Tibial nerve (tissue), 4 donors: ENCODE measurements around the gene EMILIN2. TPM values are rescaled to one million over a fixed set of nuclear protein-coding genes. Genes with fewer than 3 reads are reported as not detected.
A peak's percentile ranks its signal among the peaks of the same experiment; 100 is the strongest.

Experiments
- DNase-seq, 2 donors: peaks; one replicate each; pipeline ENCODE4 v3.0.0-alpha.2; 2019; ENCODE audit warnings: low spot score in 2 of 2
- H3K27ac ChIP-seq, 4 donors: fragments of 200-600 bp; sonication (generic) in 3 of 4; one replicate each; pipeline ENCODE4 v1.5.1; 2017 to 2019; ENCODE audit warnings: mild to moderate bottlenecking in 1 of 4
- H3K27me3 ChIP-seq, 2 donors: fragments of 200-600 bp; sonication (generic) in 1 of 2; one replicate each; pipeline versions ENCODE4 v1.5.1 to v1.6.0; 2017 to 2019
- H3K36me3 ChIP-seq, 3 donors: fragments of 200-600 bp; sonication (generic); one replicate each; pipeline ENCODE4 v1.5.1; 2018 to 2019
- H3K4me1 ChIP-seq, 4 donors: fragments of 200-600 bp; sonication (generic) in 3 of 4; one replicate each; pipeline ENCODE4 v1.5.1; 2017 to 2019
- H3K4me3 ChIP-seq, 4 donors: fragments of 200-600 bp; sonication (generic) in 3 of 4; one replicate each; pipeline ENCODE4 v1.5.1; 2017 to 2019; ENCODE audit warnings: mild to moderate bottlenecking in 1 of 4, moderate library complexity in 1 of 4
- H3K9me3 ChIP-seq, 4 donors: fragments of 200-600 bp; sonication (generic) in 3 of 4; one replicate each; pipeline ENCODE4 v1.5.1; 2017 to 2019
- CTCF ChIP-seq, 5 experiments: fragments of 200-600 bp in 3 of 5; fragments of 450-650 bp in 2 of 5; sonication (generic) in 3 of 5; IDR thresholded peaks; one replicate each; pipeline ENCODE4 v1.5.1; 2016 to 2019; ENCODE audit warnings: antibody characterized with exemption in 5 of 5, mild to moderate bottlenecking in 3 of 5, moderate library complexity in 2 of 5
- EP300 ChIP-seq, 2 donors: sonication (generic); formaldehyde crosslinking; IDR thresholded peaks; one replicate each; pipeline ENCODE4 v1.6.1; 2017; ENCODE audit warnings: antibody characterized with exemption in 2 of 2, mild to moderate bottlenecking in 1 of 2
- POLR2A ChIP-seq, 2 donors: fragments of 450-650 bp; IDR thresholded peaks; one replicate each; pipeline ENCODE4 v1.6.1; 2017; ENCODE audit warnings: antibody characterized with exemption in 2 of 2, mild to moderate bottlenecking in 2 of 2, moderate library complexity in 2 of 2
- WGBS, 2 donors: methylation state at CpG; one replicate each; pipeline ENCODE4 v1.1.5; 2018; 5-methylcytosine and 5-hydroxymethylcytosine counted together
- total RNA-seq, 4 donors: library from RNA; depleted of rRNA; stranded (reverse); fragments of >200 nt; gene quantifications; one replicate each; pipeline ENCODE4 v1.1.0, GENCODE V29; 2016

EMILIN2 gene
- total RNA-seq, 4 donors from 2014 or later, result 29.1 to 70.8 (median 36.3) TPM

- H3K4me1 ChIP-seq, result peaks cover 0 to 30% (median 16%) of the 10 kb centered on the region in 4 donors
- no peak for DNase-seq
- WGBS, 2 donors, result 93 to 99% methylated on average over 12 of the region's 12 CpGs
- no peaks in the 10 kb centered on the region for H3K27me3 ChIP-seq
- peaks cover 0 to 49% (median 0%) of the 10 kb centered on the region in 3 donors for H3K36me3 ChIP-seq
- H3K4me3 ChIP-seq, result no peak overlapping the region
- no peak overlapping the region for H3K27ac ChIP-seq
- H3K9me3 ChIP-seq, result no peaks in the 10 kb centered on the region
- TF ChIP-seq CTCF (IDR thresholded peaks at IDR 0.05), result no peak
Observed at GRCh38 chr18:2954869-2955645, 108.3 kb downstream of the EMILIN2 start.

GRCh38 chr18:2956056-2956455, 109.2 kb downstream of the EMILIN2 start:
- no peaks in the 10 kb centered on the region for H3K27me3 ChIP-seq
- DNase-seq, result no peak
- peaks cover 0 to 39% (median 25%) of the 10 kb centered on the region in 4 donors for H3K4me1 ChIP-seq
- TF ChIP-seq EP300 (IDR thresholded peaks at IDR 0.05), result no peak
- no peak for TF ChIP-seq CTCF (IDR thresholded peaks at IDR 0.05)
- TF ChIP-seq POLR2A (IDR thresholded peaks at IDR 0.05), result no peak
- H3K36me3 ChIP-seq, result peaks cover 0 to 39% (median 0%) of the 10 kb centered on the region in 3 donors
- 81 to 82% methylated on average over 7 of the region's 7 CpGs for WGBS, 2 donors
- H3K9me3 ChIP-seq, result no peaks in the 10 kb centered on the region
- peak overlapping the region in 1 of 4 donors; percentile 13 for H3K27ac ChIP-seq
- no peak overlapping the region for H3K4me3 ChIP-seq

GRCh38 chr18:2958819-2959298, 112.1 kb downstream of the EMILIN2 start:
- TF ChIP-seq POLR2A (IDR thresholded peaks at IDR 0.05) (no peak), EP300 (IDR thresholded peaks at IDR 0.05) (peak; percentile 46 to 84), CTCF (IDR thresholded peaks at IDR 0.05) (no peak)
- peaks cover 0 to 60% (median 46%) of the 10 kb centered on the region in 4 donors for H3K4me1 ChIP-seq
- no peaks in the 10 kb centered on the region for H3K27me3 ChIP-seq
- peak overlapping the region; percentile 26 to 77 (median 76) for H3K27ac ChIP-seq
- peaks cover 0 to 11% (median 0%) of the 10 kb centered on the region in 3 donors for H3K36me3 ChIP-seq
- no peak for DNase-seq
- no peak overlapping the region for H3K4me3 ChIP-seq
- H3K9me3 ChIP-seq, result no peaks in the 10 kb centered on the region

- TF ChIP-seq EP300 (IDR thresholded peaks at IDR 0.05) (no peak), POLR2A (IDR thresholded peaks at IDR 0.05) (no peak), CTCF (IDR thresholded peaks at IDR 0.05) (no peak)
- no peak for DNase-seq
- peak overlapping the region; percentile 26 to 77 (median 76) for H3K27ac ChIP-seq
- H3K4me3 ChIP-seq, result no peak overlapping the region
- H3K9me3 ChIP-seq, result no peaks in the 10 kb centered on the region
- H3K36me3 ChIP-seq, result peaks cover 0 to 6% (median 0%) of the 10 kb centered on the region in 3 donors
- H3K27me3 ChIP-seq, result no peaks in the 10 kb centered on the region
- peaks cover 0 to 60% (median 46%) of the 10 kb centered on the region in 4 donors for H3K4me1 ChIP-seq
- whole genome bisulfite sequencing, 2 donors, result 35 to 38% methylated on average over 2 of the region's 2 CpGs
Observed at GRCh38 chr18:2959341-2959740, 112.5 kb downstream of the EMILIN2 start.

- Histone ChIP-seq H3K9me3 (no peaks in the 10 kb centered on the region), H3K27ac (peak overlapping the region; percentile 8 to 77 (median 76)), H3K4me3 (no peak overlapping the region), H3K4me1 (peaks cover 0 to 60% (median 46%) of the 10 kb centered on the region in 4 donors), H3K27me3 (no peaks in the 10 kb centered on the region), H3K36me3 (no peaks in the 10 kb centered on the region)
- 61 to 68% methylated on average over 7 of the region's 7 CpGs for WGBS, 2 donors
- no peak for TF ChIP-seq CTCF (IDR thresholded peaks at IDR 0.05)
- no peak for TF ChIP-seq POLR2A (IDR thresholded peaks at IDR 0.05)
- TF ChIP-seq EP300 (IDR thresholded peaks at IDR 0.05), result no peak
- DNase-seq, result no peak
Observed at GRCh38 chr18:2960983-2961696, 114.3 kb downstream of the EMILIN2 start.
